Smooth muscle cell of the brain vasculature (primary cell): ENCODE data around the gene AQR.
"Not testable (repeated sequence)": the region's sequence is repeated elsewhere in the genome, so short reads cannot be mapped to it uniquely, and the experiment has no call there.

ENCODE experiments used
- DNase-seq: peaks from one replicate; pipeline ENCODE4 v3.0.0-alpha.2; 2012; ENCODE audit warnings: low read depth, low spot score

Gene AQR

DNA sequence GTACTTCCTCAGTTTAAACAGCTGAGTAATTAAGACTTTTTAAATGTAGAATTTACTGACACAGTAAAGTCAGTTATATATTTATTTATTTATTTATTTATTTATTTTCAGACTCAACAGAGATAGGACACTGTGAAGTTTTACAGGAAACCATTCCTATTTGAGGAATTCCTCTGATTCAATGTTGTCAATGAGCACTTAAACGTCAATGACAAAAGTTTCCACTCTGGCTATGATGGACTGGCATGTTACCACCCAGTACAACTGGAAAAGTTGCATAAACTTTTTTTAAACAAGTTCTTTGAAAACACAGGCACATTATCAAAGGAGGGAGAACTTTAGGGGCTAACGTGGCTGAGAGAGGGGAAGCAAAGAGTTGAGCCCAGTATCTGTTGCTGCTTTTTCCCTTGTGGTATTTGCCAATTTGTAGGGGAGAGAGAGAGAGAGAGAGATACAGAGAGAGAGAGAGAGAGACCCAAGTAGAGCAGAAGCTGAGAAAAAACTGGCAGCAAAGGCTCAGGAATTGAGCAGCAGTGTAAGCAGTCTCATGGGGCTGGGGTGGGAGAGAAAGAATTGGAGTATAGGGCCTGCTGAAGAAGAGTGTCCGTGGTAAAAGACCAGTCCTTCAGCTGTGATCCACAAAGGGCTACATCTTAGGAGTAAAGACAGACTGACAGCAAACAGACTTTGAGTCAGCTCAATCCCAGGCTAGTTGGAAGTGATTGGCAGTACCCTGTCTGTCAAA, 155.9 kb downstream of the AQR start:
- no peak for DNase-seq

DNA sequence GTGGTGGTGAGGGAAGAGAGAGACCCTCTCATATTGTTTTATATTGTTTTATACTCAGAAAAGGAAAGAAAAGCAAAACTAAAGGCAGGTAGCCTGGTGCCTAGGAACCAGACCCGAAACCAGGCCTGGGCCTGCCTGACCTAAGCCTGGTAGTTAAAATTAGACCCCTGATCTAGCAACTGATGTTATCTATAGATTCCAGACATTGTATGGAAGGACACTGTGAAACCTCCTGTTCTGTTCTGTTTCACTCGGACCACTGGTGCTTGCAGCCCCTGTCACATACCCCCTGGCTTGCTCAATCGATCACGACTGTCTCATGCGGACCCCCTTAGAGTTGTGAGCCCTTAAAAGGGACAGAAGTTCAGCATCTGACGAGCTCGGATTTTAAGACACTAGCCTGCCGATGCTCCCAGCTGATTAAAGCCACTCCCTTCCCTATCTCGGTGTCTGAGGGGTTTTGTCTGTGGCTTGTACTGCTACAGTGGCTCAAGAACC, 156.6 kb downstream of the AQR start:
- not testable (repeated sequence) for DNase-seq

DNA sequence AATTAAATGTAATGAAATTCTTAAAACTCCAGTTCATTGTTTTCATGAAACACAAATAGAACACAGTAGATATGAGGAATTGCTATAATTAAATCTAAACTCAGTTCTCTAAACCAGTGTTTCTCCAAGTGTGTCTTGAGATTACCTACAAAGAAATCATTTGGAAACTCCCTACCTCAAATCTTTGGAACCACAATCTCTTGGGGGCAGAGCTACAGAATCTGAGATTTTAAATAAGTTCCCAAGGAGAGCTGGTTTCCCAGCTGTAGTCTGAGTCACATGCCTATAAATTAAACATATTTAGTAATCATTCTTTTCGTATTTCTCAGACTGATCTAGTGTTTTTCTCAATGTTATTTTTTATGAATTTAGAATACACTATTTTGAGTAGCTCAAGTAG, 157.2 kb downstream of the AQR start:
- DNase-seq, result no peak

DNA sequence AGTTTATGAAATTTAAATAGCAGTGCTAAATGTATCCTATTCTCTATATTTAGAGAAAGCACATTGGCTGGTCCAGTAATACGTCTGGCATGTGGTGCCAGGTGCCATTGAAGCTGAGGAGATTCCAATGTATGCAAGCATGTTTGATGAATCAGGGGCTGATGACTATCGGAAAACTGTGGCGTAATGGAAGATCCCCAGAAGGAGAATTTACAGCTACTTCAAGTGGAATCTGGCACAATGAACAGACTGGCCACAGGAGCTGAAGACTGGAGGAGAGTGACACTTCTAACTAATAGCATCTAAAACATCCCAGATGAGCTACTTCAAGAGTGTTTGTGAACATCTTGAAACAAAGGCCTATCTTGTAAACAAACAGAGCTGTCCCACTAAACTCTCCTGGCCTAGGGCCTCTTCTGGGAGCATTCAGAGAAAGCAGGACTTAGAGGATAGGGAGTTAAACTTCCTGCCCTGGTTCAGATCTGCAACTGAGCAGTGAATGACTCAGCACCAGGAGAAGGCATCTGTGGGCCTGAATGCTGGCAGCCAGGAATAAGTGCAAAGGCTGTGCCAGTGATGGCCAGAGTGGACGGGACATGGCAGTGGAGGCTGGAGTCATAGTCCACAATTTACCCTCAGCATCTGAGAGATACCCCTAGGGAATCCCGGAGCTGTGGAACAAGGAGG, 159.0 kb downstream of the AQR start:
- DNase-seq, result no peak

DNA sequence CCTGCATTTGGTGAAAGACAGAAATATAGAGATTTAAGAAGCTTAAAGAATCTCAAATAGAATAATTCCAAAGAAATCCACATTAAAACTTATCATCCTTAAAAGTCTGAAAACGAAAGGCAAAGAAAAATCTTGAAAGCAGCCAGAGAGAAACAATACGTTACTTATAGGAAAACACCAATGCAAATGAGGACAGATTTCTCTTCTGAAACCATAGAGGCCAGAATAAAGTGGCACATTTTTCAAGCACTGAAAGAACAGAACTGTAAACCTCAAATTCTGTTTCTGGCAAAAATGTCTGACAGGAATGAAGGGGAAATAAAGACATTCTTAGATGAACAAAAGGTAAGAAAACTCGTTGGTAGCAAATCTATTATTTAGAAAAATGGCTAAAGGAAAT, 160.4 kb downstream of the AQR start:
- DNase-seq, result no peak

DNA sequence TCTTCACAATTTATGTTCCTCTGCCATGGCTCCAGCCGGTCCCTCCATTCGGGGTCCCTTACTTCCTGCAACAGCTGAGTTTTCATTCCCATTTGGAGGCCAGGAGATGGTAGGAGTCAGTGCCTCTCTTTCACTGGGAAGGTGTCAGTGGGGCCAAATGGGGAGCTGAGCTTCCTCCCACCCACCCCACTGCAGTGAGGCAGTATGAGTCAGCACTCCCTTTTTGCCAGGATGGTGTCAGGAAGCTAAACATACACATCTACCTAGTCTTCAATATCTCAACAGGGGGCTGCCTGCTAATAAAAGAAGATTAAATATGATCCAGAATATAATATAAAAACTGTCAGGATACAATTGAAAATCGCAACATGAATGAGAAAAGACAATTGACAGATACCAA, 161.5 kb downstream of the AQR start:
- DNase-seq, result no peak

DNA sequence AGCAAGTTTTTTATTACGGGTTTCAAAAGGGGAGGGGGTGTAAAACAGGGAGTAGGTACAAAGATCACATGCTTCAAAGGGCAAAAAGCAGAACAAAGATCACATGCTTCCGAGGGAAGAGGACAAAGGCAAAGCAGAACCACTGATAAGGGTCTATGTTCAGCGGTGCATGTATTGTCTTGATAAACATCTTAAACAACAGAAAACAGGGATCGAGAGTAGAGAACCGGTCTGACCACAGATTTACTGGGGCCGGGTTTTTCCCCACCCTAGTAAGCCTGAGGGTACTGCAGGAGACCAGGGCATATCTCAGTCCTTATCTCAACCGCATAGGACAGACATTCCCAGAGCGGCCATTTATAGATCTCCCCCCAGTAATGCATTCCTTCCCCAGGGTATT, 162.3 kb downstream of the AQR start:
- not testable (repeated sequence) for DNase-seq

DNA sequence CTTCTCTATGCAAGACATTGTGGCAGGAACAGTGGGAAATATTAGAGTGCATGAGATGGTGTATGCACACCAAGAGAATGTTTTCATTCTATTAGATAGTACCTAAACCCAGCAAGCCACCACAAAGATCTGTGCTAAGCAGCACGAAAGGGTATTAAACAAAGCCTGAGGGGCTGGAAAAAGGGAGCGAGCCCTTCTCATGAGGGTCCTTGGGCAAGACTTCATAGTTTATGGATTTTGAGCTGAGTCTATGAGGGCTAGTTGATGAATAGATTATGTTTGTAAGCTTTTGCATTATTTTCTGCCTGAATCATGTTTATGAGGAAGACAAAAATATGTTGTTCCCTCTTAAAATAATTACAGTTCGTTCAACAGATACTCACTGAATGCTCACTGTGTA, 164.8 kb downstream of the AQR start:
- DNase-seq, result no peak

DNA sequence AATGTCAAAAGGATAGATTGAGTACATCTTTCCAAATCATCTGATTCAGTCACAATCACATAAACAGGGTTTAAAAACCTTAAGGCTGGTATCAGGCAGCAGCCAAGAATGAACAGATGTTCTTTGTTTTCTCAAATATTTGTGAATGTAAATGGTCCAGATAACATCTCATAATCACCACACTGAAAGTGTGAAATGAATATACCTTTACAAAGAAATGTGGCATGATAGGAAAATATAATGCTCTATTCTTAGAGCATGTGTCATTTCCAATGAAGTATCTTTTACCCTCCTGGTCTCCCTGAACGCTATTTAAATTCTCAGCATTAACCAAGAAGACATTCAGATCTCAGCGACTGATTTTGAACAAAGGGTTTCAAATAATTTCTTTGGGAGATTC, 165.4 kb downstream of the AQR start:
- no peak for DNase-seq

DNA sequence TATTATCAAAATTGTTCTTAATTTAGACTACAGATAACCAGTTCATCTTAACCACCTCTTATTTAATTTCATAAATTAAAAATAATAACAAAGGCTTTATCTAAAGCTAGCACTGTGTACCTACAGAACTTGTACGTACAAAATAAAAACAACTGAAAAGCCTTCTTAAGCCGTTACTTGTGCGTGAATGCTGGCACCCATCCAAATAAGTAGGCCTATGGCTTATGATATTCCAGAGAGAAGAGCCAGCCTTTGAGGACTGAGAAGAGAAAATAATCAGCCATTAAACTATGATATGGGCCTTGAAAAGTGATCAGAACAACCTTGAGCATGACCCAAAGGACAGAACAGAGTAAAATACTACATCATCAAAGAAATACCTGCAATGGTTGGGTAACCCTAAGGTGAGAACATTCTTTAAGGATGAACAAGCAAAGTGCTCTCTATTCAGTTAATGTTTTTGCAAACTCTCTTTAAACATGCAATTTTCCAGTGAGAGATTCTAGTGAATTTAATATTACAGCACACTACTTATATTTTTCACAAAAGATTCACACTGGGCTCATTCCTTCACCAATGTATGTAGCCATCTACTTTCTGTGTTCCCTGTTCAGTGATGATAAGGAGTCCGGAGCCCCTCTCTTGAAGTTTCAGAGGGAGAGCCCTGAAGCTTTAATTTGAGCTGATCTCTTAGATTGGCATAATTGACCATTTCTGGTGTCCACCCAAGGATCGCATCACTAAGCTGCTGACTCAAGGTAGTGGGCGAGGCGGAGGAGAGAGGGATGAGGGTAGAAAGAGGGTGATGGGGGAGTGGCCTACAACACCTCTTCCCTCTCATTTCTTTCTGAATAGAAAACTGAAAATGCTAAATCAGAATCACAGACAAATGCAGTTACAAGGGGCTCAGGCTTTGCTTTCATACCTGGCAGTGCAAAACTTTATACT, 166.5 kb downstream of the AQR start:
- DNase-seq, result no peak

DNA sequence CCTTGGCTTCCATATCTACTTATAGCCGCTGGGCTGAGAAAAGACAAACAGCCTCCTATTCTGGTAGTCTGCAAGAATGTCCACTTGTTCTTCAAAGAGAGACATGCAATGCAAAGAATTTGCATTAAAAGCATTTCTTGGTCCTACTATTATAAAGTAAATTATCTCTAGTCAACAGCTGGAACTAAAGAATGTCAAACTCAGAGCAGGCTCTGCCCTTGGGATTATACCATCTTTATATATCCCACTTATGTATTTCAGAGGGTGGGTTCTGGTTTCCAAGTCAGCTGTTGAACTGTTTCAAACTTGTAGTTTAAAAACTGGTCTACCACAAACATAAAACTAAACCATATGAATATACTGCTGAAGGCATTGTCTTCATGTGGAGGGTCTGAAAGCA, 167.2 kb downstream of the AQR start:
- no peak for DNase-seq
